ENCODE data around the gene PKIG. TPM values are rescaled to one million over a fixed set of nuclear protein-coding genes. Genes with fewer than 3 reads are reported as not detected.

The PKIG gene
- total and polyA plus RNA-seq, 12 donors: 43.9 to 225 (median 111) TPM

DNA sequence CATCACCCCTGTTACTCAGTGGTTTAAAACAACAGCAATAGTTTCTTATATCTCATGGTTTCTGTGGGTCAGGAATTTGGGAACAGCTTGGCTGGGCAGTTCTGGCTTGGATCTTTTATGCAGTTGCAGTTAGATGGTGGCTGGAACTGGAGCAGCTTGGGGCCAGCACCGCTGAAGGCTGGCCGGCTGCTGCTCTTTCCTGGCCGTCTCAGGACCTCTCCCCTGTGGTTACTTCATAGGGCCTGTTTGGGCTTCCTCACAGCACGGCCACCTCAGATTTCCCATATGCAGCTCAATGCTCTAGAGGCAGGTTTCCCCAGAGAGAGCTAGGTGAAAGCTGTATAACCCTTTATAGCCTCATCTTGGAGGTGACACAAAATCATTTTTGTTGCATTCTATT lies 15.6 kb downstream of the PKIG start:
- TF ChIP-seq POLR2A (IDR thresholded peaks at IDR 0.05): no peak
- TF ChIP-seq, protein P1, sequence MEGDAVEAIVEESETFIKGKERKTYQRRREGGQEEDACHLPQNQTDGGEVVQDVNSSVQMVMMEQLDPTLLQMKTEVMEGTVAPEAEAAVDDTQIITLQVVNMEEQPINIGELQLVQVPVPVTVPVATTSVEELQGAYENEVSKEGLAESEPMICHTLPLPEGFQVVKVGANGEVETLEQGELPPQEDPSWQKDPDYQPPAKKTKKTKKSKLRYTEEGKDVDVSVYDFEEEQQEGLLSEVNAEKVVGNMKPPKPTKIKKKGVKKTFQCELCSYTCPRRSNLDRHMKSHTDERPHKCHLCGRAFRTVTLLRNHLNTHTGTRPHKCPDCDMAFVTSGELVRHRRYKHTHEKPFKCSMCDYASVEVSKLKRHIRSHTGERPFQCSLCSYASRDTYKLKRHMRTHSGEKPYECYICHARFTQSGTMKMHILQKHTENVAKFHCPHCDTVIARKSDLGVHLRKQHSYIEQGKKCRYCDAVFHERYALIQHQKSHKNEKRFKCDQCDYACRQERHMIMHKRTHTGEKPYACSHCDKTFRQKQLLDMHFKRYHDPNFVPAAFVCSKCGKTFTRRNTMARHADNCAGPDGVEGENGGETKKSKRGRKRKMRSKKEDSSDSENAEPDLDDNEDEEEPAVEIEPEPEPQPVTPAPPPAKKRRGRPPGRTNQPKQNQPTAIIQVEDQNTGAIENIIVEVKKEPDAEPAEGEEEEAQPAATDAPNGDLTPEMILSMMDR (IDR thresholded peaks at IDR 0.05): no peak
- intact Hi-C loops (cut with DNase I): no loop called here
- 57 to 68% (median 64%) methylated on average over 1 to 4 of the region's 4 CpGs for WGBS, 4 donors
- DNase-seq: no peak
- Histone ChIP-seq H3K9me3 (replicated peaks in 1 of 3) (no peaks in the 10 kb centered on the region), H3K27ac (peak overlapping the region in 4 of 5 donors; percentile 9 to 93 (median 89)), H3K4me3 (no peak overlapping the region), H3K27me3 (no peaks in the 10 kb centered on the region), H3K4me1 (replicated peaks in 1 of 2) (peaks cover 51 to 78% of the 10 kb centered on the region in 2 donors), H3K36me3 (replicated peaks in 1 of 2) (no peaks in the 10 kb centered on the region)

DNA sequence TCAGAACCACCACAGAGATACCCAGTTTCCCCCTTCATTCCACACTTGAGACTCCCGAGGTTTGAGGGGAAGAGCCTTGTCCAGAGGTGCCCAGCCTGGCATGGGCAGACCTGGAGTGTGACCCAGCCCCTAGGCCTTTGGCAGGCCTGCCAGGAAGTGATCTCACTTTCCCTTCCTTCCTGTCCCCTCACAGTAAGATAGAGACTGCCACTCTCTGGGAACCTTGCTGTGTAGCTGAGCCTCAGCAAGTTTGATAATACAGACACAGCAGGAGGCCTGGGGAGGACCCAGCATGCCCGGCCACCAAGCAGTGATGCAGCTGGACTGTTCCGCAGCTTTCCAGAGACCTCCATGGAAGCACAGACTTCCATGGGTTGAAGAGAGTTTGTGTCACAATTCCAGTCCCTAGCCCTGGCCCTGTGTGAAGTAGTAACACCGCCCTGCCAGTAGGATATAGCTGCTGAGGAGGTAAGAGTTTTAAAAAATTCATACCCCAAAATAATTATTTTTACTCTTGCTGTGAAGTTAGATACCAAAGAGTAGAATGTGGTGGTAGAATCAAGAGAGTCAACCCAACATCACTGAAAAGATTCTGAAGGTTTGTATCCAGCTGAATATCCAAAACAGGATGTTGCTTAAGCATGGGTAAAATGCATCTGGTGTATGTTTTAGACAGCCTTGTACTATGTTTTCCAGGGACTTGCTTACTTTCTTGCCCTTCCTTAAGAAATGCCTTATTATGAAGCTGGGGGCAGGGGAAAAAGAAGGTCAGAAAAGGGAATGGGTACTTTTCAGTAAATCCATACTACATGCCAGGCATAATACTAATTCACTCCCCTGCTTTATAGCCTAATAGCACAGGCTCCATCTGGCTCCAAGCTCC lies 16.3 kb downstream of the PKIG start:
- DNase-seq: peak in 6 of 7 donors; percentile 39 to 66 (median 50)
- Histone ChIP-seq H3K27me3 (no peaks in the 10 kb centered on the region), H3K9me3 (replicated peaks in 1 of 3) (no peaks in the 10 kb centered on the region), H3K36me3 (replicated peaks in 1 of 2) (no peaks in the 10 kb centered on the region), H3K27ac (peak overlapping the region in 4 of 5 donors; percentile 2 to 93 (median 89)), H3K4me3 (peak overlapping the region in 1 of 4 donors; percentile 15), H3K4me1 (replicated peaks in 1 of 2) (peaks cover 51 to 81% of the 10 kb centered on the region in 2 donors)
- intact Hi-C loops (cut with DNase I): no loop called here
- no peak for TF ChIP-seq POLR2A (IDR thresholded peaks at IDR 0.05)
- TF ChIP-seq, protein P1 (IDR thresholded peaks at IDR 0.05): no peak
- 62 to 68% (median 65%) methylated on average over 3 to 4 of the region's 4 CpGs for WGBS, 4 donors

DNA sequence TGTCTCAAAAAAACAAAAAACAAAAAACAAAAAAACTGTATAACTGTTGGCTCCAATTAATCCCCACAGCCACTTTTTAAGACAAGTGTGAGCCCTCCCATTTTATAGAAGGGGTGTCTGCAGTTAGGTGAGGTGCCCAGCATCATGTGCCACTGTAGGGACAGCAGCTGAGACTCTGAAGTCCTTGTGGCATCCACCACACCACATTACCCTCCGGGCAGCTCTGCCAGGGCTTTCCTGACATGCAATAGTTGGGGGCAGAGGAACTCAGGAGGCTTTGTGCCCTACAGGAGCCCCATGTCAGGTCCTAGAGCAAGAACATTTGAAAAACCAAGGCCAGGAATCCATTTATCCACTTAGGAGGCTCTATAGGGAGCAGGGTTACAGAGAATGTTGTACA lies 17.3 kb downstream of the PKIG start:
- peaks cover 47 to 79% of the 10 kb centered on the region in 2 donors for H3K4me1 ChIP-seq (replicated peaks in 1 of 2)
- 53 to 61% (median 55%) methylated on average over 1 of the region's 1 CpG; no CpG with 5 or more reads in 1 of the 4 donors for WGBS, 4 donors
- intact Hi-C loops (cut with DNase I): loop anchor here in 1 of 2 donors (10.0 kb wide), 1 partner anchor 65 kb away; no protein-coding TSS in a partner anchor
- H3K36me3 ChIP-seq (replicated peaks in 1 of 2): no peaks in the 10 kb centered on the region
- H3K27me3 ChIP-seq: no peaks in the 10 kb centered on the region
- TF ChIP-seq, protein P1 (IDR thresholded peaks at IDR 0.05): no peak
- TF ChIP-seq POLR2A (IDR thresholded peaks at IDR 0.05): no peak
- no peak overlapping the region for H3K4me3 ChIP-seq
- H3K27ac ChIP-seq: peak overlapping the region; percentile 51 to 93 (median 90)
- no peaks in the 10 kb centered on the region for H3K9me3 ChIP-seq (replicated peaks in 1 of 3)
- no peak for DNase-seq

DNA sequence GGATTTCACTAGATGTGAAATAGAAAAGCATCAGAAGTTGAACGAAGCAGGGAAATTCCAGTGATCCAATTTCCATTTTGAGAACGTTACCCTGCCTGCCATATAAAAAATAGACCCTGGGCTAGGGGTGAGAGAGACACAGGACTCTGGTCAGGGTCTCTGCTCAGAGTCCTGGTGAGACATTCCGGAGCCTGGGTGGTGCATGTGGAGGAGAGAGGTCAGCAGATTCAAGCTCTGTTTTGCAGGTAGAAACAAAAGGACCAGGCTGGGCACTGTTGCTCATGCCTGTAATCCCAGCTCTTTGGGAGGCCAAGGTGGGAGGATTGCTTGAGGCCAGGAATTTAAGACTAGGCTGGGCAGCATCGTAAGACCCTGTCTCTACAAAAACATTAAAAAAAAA lies 17.9 kb downstream of the PKIG start:
- H3K9me3 ChIP-seq (replicated peaks in 1 of 3): no peaks in the 10 kb centered on the region
- H3K4me3 ChIP-seq: no peak overlapping the region
- DNase-seq: no peak
- peak overlapping the region; percentile 51 to 93 (median 90) for H3K27ac ChIP-seq
- TF ChIP-seq, protein P1 (IDR thresholded peaks at IDR 0.05): no peak
- TF ChIP-seq POLR2A (IDR thresholded peaks at IDR 0.05): no peak
- intact Hi-C loops (cut with DNase I): loop anchor here in 1 of 2 donors (10.0 kb wide), 1 partner anchor 66 kb away; no protein-coding TSS in a partner anchor
- H3K27me3 ChIP-seq: no peaks in the 10 kb centered on the region
- WGBS, 4 donors: 67 to 92% (median 85%) methylated on average over 4 of the region's 4 CpGs
- peaks cover 46 to 76% of the 10 kb centered on the region in 2 donors for H3K4me1 ChIP-seq (replicated peaks in 1 of 2)
- H3K36me3 ChIP-seq (replicated peaks in 1 of 2): no peaks in the 10 kb centered on the region

All from adrenal gland (tissue), 12 donors.